ENCODE measurements around the gene HIVEP3.

Gene HIVEP3

GRCh38 chr1:41481109-41481775 lies 437.5 kb downstream of the HIVEP3 start:
- DNase-seq (ENCODE audit: low spot score), result no peak

- no peak for DNase-seq (ENCODE audit: low spot score)
These were observed 438.3 kb downstream of the HIVEP3 start for GRCh38 chr1:41480204-41481108.

- no peak for DNase-seq (ENCODE audit: low spot score)
These were observed 438.9 kb downstream of the HIVEP3 start for GRCh38 chr1:41479808-41480160.

GRCh38 chr1:41479000-41479807 lies 439.5 kb downstream of the HIVEP3 start:
- DNase-seq (ENCODE audit: low spot score), result peak; percentile 67

GRCh38 chr1:41478118-41478748 lies 440.5 kb downstream of the HIVEP3 start:
- DNase-seq (ENCODE audit: low spot score), result no peak

GRCh38 chr1:41476807-41477361 lies 441.8 kb downstream of the HIVEP3 start:
- DNase-seq (ENCODE audit: low spot score), result no peak

DNA sequence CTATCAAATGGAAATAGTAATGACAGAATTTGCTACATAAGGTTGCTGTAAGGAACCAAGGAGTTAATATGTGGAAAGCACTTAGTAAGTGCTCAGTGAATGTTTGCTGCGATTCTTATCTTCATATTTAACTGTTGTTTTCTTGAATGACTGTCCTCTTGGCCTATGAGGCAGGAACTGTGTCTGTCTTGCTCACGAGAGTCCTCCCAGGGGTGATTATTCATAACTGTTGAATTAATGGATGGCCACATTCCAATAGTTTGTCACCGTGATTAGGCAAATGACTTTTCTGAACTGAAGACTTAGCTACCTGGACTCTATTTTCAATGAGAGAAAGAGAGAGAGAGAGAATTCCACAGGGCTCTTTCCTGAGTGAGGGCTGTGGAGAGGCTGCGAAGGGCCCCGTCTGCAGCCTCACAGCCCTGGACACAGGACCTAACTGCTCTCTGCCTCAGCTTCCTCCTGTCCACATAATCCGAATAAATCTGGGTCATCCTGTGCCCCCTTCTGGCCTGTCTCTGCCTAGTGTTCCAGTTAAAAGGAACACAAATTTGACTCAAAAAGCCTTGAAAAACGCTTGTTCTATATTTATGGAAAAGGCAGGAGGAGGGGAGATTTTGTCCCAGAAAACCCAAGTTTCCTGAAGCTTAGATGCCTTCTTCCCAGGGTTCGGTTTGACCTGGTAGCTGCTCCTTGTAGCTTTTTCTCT lies 442.7 kb downstream of the HIVEP3 start:
- peak; percentile 54 for DNase-seq (ENCODE audit: low spot score)

- DNase-seq (ENCODE audit: low spot score), result no peak
These were observed 443.4 kb downstream of the HIVEP3 start for GRCh38 chr1:41475346-41475745.

- peak; percentile 77 for DNase-seq (ENCODE audit: low spot score)
These were observed 444.0 kb downstream of the HIVEP3 start for GRCh38 chr1:41474490-41475271.

DNA sequence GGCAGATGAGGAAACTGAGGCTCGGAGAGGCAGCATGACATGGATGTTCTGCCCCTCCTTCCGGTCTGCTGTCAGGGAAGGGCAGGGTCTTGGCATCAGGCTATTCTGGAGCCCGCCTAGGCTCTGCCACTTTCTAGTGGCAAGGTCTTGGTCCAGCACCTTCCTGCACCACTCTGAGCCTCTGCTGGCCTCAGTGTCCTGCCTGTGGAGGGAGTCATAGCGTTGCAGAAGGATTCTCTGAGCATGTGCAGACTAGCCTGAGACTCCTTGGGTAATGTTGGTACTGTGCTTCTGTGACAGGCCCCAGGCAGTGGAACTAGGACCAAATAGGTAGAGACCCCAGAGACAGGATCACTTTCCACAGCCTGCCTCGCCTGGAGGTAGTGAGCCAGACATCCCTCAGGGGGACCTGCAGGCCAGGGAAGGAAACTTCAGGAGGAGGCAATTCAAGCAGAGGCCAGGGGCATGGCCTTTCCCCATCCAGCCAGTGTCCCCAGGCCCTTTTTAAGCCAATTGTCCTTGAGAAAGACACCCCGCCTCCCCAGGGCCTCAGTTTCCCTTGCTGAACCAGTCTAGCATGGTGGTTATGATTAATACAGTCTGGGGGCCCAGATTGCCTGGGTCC lies 444.9 kb downstream of the HIVEP3 start:
- no peak for DNase-seq (ENCODE audit: low spot score)

DNA sequence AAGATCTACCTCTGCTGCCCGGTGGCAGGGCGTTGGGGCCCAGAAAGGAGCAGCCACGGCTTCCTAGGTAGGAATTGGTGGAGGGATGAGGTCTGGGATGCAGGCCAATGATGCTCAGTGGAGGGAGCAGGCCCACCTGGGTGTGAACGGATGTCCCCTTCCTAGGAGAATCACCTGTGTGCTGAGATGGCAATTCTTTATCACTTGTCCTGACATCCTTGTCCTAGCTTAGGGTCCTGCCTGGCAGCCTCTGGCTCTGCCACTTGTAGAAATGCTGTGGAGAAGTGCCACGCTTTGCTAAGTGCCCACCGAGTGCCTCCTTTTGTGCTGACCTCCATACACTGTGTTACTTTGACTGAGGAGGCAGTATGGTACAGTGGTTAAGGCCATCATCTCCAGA lies 447.1 kb downstream of the HIVEP3 start:
- DNase-seq (ENCODE audit: low spot score), result no peak

- no peak for DNase-seq (ENCODE audit: low spot score)
These were observed 449.0 kb downstream of the HIVEP3 start for GRCh38 chr1:41469706-41470105.

DNA sequence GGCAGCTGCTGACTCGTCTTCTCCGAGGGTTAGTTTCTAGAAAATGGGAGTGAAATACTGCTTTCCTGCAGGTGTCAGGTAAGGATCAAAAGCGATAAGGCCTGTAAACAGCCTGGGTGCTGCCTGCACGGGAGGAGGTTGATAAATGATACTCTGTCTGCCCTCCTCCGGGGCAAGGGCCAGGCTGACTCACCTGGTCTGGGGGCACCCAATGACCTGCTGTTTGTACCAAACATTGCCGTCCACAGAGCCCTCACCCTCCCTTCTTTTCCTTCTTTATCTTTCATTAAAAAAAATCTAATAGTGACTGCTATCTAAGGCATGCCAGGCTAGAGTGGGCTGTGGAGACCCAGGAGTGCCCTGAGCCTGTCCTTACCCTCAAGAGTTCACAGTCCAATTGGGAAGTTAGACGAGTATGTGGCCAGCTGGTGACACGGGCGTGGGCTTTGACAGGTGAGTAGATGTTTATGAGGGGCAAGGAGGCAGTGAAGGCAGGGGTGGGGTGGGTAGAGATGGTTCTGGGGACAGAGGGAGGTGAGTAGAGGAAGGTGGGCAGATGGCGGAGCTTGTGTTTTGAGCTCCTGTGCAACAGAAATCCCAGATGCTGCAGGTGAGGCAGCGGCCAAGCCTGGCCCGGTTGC lies 450.5 kb downstream of the HIVEP3 start:
- no peak for DNase-seq (ENCODE audit: low spot score)

- no peak for DNase-seq (ENCODE audit: low spot score)
These were observed 451.0 kb downstream of the HIVEP3 start for GRCh38 chr1:41467673-41468072.

GRCh38 chr1:41466146-41466545 lies 452.6 kb downstream of the HIVEP3 start:
- DNase-seq (ENCODE audit: low spot score), result no peak

GRCh38 chr1:41465741-41466140 lies 453.0 kb downstream of the HIVEP3 start:
- DNase-seq (ENCODE audit: low spot score), result no peak

- no peak for DNase-seq (ENCODE audit: low spot score)
These were observed 453.8 kb downstream of the HIVEP3 start for GRCh38 chr1:41464885-41465284.

DNA sequence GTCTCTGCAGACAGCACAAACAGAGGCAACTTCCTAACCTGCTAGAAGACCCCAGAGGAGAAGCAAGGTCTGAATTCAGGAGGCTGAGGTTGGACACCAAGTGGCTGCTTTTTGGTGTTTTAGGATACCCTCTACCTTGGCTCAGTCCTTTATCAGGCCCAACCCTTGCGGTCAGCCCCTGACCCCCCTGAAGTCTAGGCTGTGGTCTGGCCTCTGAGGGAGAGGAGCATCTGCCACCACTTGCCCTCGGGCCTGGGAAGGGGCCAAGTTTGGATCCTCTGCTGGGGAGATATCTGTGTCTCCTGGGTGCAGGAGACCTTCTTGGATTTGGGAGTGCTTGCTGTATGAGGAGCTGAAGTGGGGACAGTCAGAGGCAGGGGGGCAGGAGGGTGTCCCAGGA lies 455.2 kb downstream of the HIVEP3 start:
- DNase-seq (ENCODE audit: low spot score), result no peak

DNA sequence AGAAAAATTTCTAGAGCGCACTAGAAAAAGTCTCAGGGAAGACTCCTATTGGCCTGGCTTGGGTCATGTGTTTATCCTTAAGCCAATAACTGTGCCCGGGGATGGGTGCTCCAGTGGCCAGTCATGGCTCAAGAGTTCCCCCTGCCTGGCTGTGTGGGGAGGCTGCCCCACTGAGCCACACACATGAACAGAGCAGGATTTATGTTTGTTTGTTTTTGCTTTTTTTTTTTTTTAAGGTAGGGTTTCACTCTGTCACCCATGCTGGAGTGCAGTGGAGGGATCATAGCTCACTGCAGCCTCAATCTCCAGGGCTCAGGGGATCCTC lies 456.1 kb downstream of the HIVEP3 start:
- no peak for DNase-seq (ENCODE audit: low spot score)
